ENCODE measurements around the gene FLT3.

The FLT3 gene

DNA sequence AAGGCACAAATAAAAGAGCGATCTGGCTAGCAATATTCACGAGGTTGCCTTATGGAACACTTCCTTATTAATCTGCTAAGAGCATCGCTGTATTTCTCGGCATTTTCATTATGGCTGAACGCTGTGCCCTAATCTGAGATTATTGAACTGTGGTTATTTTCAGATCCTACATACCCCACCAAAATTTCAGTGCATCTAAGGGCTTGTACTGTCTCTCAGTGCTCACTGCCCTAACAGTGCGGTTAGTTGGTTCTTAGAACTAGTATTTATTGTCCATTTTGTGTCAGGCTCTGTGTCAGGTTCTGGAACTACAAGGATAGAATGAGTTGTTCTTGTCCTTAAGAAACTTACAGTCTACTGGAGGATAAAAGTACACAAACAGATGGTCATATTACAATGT, 51.6 kb downstream of the FLT3 start:
- Histone ChIP-seq H3K27me3 (no peaks in the 10 kb centered on the region), H3K4me3 (no peak overlapping the region), H3K4me1 (no peaks in the 10 kb centered on the region), H3K27ac (no peak overlapping the region), H3K9me3 (no peaks in the 10 kb centered on the region), H3K36me3 (no peaks in the 10 kb centered on the region)
- DNase-seq, result no peak
- intact Hi-C loops (cut with DNase I; ENCODE audit: low total_unique reads), result no loop called here
- TF ChIP-seq, protein P1, sequence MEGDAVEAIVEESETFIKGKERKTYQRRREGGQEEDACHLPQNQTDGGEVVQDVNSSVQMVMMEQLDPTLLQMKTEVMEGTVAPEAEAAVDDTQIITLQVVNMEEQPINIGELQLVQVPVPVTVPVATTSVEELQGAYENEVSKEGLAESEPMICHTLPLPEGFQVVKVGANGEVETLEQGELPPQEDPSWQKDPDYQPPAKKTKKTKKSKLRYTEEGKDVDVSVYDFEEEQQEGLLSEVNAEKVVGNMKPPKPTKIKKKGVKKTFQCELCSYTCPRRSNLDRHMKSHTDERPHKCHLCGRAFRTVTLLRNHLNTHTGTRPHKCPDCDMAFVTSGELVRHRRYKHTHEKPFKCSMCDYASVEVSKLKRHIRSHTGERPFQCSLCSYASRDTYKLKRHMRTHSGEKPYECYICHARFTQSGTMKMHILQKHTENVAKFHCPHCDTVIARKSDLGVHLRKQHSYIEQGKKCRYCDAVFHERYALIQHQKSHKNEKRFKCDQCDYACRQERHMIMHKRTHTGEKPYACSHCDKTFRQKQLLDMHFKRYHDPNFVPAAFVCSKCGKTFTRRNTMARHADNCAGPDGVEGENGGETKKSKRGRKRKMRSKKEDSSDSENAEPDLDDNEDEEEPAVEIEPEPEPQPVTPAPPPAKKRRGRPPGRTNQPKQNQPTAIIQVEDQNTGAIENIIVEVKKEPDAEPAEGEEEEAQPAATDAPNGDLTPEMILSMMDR (IDR thresholded peaks at IDR 0.05), result no peak

DNA sequence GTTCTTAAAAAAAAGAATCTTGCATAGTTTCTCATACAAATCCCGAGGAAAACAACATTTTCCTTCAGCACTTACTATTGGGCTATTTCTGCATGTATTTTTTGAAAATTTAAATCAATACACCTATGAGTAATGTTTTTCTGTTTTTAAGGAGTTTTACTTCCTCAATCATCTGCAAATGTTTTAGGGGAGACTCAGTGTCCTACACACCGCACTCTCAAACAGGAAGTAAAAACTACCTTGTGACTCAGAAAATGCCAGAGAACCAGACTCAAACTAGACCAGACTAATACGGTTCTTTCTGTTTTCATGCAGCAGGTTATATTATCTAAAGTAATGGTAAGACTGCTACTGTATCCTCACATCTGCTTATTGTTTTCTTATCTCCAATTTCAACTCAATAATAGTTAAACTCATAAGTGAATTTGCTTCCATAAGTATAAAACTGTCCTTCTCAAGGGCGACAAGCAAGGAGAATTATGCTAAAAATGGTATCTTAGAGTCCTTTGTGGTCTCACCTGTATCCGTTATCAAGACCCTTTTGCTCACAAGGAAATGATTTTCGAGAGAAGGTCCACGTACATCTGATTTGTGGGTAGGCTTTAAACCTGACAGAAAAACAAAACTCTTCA, 52.5 kb downstream of the FLT3 start:
- Histone ChIP-seq H3K9me3 (no peaks in the 10 kb centered on the region), H3K27me3 (no peaks in the 10 kb centered on the region), H3K36me3 (no peaks in the 10 kb centered on the region), H3K27ac (no peak overlapping the region), H3K4me3 (no peak overlapping the region), H3K4me1 (no peaks in the 10 kb centered on the region)
- intact Hi-C loops (cut with DNase I; ENCODE audit: low total_unique reads), result no loop called here
- no peak for DNase-seq
- TF ChIP-seq, protein P1 (IDR thresholded peaks at IDR 0.05), result no peak

DNA sequence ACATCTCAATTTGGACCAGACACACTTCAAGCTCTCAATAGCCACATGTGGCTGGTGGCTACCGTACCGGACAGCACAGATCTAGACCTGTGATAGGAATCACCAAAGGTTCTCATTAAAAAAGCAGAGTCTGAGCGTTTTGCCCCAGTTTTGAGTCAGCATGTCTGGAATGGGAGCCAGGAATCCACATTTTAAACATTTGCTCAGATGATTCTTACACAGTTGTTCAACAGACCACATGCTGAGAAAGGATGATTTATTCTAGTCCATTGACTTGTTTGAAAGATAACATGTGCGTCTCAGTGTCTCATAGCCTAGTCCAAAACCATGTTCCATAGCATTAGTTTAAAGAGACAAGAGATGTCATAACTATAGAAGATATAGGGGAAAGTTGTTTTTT, 53.4 kb downstream of the FLT3 start:
- DNase-seq, result no peak
- TF ChIP-seq, protein P1 (IDR thresholded peaks at IDR 0.05), result no peak

DNA sequence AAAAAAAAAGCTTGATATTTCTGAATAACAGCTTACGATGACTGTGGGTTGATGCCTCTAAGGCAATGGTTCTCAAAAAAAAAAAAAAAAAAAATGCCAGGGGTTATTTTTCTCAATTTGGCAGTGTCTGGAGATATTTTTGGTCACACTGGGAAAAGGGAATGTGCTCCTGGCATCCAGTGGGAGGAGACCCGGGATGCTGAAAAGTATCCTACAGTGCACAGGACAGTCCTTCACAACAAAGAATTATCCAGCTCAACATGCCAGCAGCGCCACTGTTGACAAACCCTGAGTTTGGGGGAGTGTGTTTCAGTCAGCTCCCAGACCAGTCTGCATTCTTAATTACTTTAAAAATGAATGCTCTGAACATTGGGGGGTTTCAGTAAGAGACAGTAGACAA, 54.5 kb downstream of the FLT3 start:
- no peak overlapping the region for H3K27ac ChIP-seq
- no peaks in the 10 kb centered on the region for H3K27me3 ChIP-seq
- DNase-seq, result no peak
- TF ChIP-seq, protein P1 (IDR thresholded peaks at IDR 0.05), result no peak
- no peak overlapping the region for H3K4me3 ChIP-seq
- intact Hi-C loops (cut with DNase I; ENCODE audit: low total_unique reads), result no loop called here
- no peaks in the 10 kb centered on the region for H3K36me3 ChIP-seq
- no peaks in the 10 kb centered on the region for H3K9me3 ChIP-seq
- H3K4me1 ChIP-seq, result no peaks in the 10 kb centered on the region

More for the DNA sequence above, 53.4 kb downstream of the FLT3 start:
- Histone ChIP-seq H3K9me3 (no peaks in the 10 kb centered on the region), H3K36me3 (no peaks in the 10 kb centered on the region), H3K27ac (no peak overlapping the region), H3K4me1 (no peaks in the 10 kb centered on the region), H3K4me3 (no peak overlapping the region), H3K27me3 (no peaks in the 10 kb centered on the region)
- intact Hi-C loops (cut with DNase I; ENCODE audit: low total_unique reads), result no loop called here

DNA sequence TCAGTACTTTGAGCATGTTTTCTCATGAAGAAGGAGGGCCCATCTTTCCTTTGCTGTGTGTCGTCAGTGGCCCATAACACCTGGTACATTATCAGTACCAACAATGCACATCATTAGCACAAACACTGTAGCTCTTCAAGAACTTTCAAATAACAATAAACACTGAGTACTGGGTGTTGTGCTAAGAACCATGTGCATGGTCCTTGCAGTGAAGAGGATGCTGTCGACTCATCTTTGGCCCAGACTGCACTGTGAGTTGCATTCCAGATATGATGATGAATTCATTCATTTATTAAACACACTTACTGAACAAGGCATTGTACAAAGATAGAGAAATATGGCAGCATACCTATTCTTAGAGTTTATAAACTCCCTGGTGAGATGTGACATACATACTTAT, 55.8 kb downstream of the FLT3 start:
- H3K9me3 ChIP-seq, result no peaks in the 10 kb centered on the region
- H3K4me3 ChIP-seq, result no peak overlapping the region
- H3K4me1 ChIP-seq, result no peaks in the 10 kb centered on the region
- TF ChIP-seq, protein P1 (IDR thresholded peaks at IDR 0.05), result no peak
- H3K27ac ChIP-seq, result no peak overlapping the region
- DNase-seq, result no peak
- intact Hi-C loops (cut with DNase I; ENCODE audit: low total_unique reads), result no loop called here
- no peaks in the 10 kb centered on the region for H3K27me3 ChIP-seq
- no peaks in the 10 kb centered on the region for H3K36me3 ChIP-seq

DNA sequence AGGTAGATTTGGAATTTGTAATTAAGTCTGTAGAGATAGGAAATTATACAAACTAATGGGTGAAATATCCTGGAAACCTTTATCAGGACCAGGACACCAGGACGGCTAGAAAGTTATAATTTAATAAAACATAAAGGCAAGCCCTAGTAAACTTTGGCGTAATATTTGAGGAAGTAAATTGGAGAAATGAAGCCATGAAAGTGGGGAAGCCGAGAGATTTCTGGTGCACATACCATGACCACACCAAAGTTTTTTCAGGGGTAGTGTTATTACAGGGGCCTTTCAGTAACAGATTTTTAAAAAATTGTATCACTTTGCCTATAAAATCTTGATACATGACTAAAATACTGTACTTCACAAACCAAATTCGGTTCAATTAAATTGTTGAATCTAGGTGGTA, 57.2 kb downstream of the FLT3 start:
- intact Hi-C loops (cut with DNase I; ENCODE audit: low total_unique reads), result no loop called here
- H3K27ac ChIP-seq, result no peak overlapping the region

More for the DNA sequence above, 57.2 kb downstream of the FLT3 start:
- TF ChIP-seq, protein P1 (IDR thresholded peaks at IDR 0.05), result no peak
- DNase-seq, result no peak
- no peak overlapping the region for H3K4me3 ChIP-seq
- no peaks in the 10 kb centered on the region for H3K9me3 ChIP-seq
- no peaks in the 10 kb centered on the region for H3K4me1 ChIP-seq
- H3K36me3 ChIP-seq, result no peaks in the 10 kb centered on the region
- H3K27me3 ChIP-seq, result no peaks in the 10 kb centered on the region
